Mononuclear cell (primary cell): Measurements from ENCODE around the gene TBC1D9. TPM values are rescaled to one million over a fixed set of nuclear protein-coding genes. Genes with fewer than 3 reads are reported as not detected.

Experiments used
- H3K27me3 ChIP-seq: 2 replicates; pipeline ENCODE4 v1.6.0; 2011; ENCODE audit warnings: low read length, control low read depth; ENCODE audit not compliant: insufficient read depth
- H3K4me1 ChIP-seq: 2 replicates; pipeline ENCODE4 v1.5.1; 2011; ENCODE audit warnings: mild to moderate bottlenecking, low read length, control low read depth; ENCODE audit not compliant: insufficient read depth
- H3K4me3 ChIP-seq: 2 replicates; pipeline ENCODE4 v1.5.1; 2011; ENCODE audit warnings: mild to moderate bottlenecking, low read length, moderate library complexity
- H3K9me3 ChIP-seq: 2 replicates; pipeline ENCODE4 v1.5.1; 2011; ENCODE audit warnings: low read depth, mild to moderate bottlenecking, control low read depth, low read length
- total RNA-seq: library from RNA; depleted of rRNA; stranded (reverse); fragments of >200 nt; gene quantifications from one replicate; pipeline ENCODE4 v1.2.3, GENCODE V29; 2012

The TBC1D9 gene
- total RNA-seq, 1 donor: 8.7 TPM

GRCh38 chr4:140740906-140741670 lies 15.1 kb downstream of the TBC1D9 start:
- H3K4me3 ChIP-seq: no peak overlapping the region
- no peaks in the 10 kb centered on the region for H3K27me3 ChIP-seq
- peaks cover 33% of the 10 kb centered on the region for H3K4me1 ChIP-seq
- no peaks in the 10 kb centered on the region for H3K9me3 ChIP-seq

- H3K4me1 ChIP-seq: peaks cover 33% of the 10 kb centered on the region
- H3K4me3 ChIP-seq: no peak overlapping the region
- no peaks in the 10 kb centered on the region for H3K9me3 ChIP-seq
- H3K27me3 ChIP-seq: no peaks in the 10 kb centered on the region
These were observed 15.8 kb downstream of the TBC1D9 start for GRCh38 chr4:140740422-140740821.

GRCh38 chr4:140739971-140740370 lies 16.2 kb downstream of the TBC1D9 start:
- no peak overlapping the region for H3K4me3 ChIP-seq
- H3K9me3 ChIP-seq: no peaks in the 10 kb centered on the region
- no peaks in the 10 kb centered on the region for H3K27me3 ChIP-seq
- peaks cover 33% of the 10 kb centered on the region for H3K4me1 ChIP-seq

GRCh38 chr4:140738139-140738538 lies 18.0 kb downstream of the TBC1D9 start:
- Histone ChIP-seq H3K4me1 (peaks cover 16% of the 10 kb centered on the region), H3K27me3 (no peaks in the 10 kb centered on the region), H3K9me3 (no peaks in the 10 kb centered on the region), H3K4me3 (no peak overlapping the region)

- peaks cover 4% of the 10 kb centered on the region for H3K4me1 ChIP-seq
- no peaks in the 10 kb centered on the region for H3K9me3 ChIP-seq
- H3K27me3 ChIP-seq: no peaks in the 10 kb centered on the region
- H3K4me3 ChIP-seq: no peak overlapping the region
These were observed 19.4 kb downstream of the TBC1D9 start for GRCh38 chr4:140736669-140737343.

GRCh38 chr4:140735779-140736391 lies 20.3 kb downstream of the TBC1D9 start:
- H3K9me3 ChIP-seq: no peaks in the 10 kb centered on the region
- H3K27me3 ChIP-seq: no peaks in the 10 kb centered on the region
- no peak overlapping the region for H3K4me3 ChIP-seq
- no peaks in the 10 kb centered on the region for H3K4me1 ChIP-seq

- no peaks in the 10 kb centered on the region for H3K27me3 ChIP-seq
- H3K4me3 ChIP-seq: no peak overlapping the region
- H3K4me1 ChIP-seq: no peaks in the 10 kb centered on the region
- no peaks in the 10 kb centered on the region for H3K9me3 ChIP-seq
These were observed 20.9 kb downstream of the TBC1D9 start for GRCh38 chr4:140735317-140735716.

GRCh38 chr4:140732780-140733179 lies 23.4 kb downstream of the TBC1D9 start:
- Histone ChIP-seq H3K4me3 (no peak overlapping the region), H3K9me3 (no peaks in the 10 kb centered on the region), H3K4me1 (peaks cover 12% of the 10 kb centered on the region), H3K27me3 (no peaks in the 10 kb centered on the region)

GRCh38 chr4:140729344-140730049 lies 26.7 kb downstream of the TBC1D9 start:
- Histone ChIP-seq H3K9me3 (no peaks in the 10 kb centered on the region), H3K27me3 (no peaks in the 10 kb centered on the region), H3K4me3 (no peak overlapping the region), H3K4me1 (peaks cover 18% of the 10 kb centered on the region)

GRCh38 chr4:140726776-140727500 lies 29.2 kb downstream of the TBC1D9 start:
- Histone ChIP-seq H3K9me3 (no peaks in the 10 kb centered on the region), H3K4me3 (no peak overlapping the region), H3K27me3 (no peaks in the 10 kb centered on the region), H3K4me1 (peaks cover 19% of the 10 kb centered on the region)

GRCh38 chr4:140725556-140725955 lies 30.6 kb downstream of the TBC1D9 start:
- Histone ChIP-seq H3K9me3 (no peaks in the 10 kb centered on the region), H3K4me3 (no peak overlapping the region), H3K4me1 (peaks cover 32% of the 10 kb centered on the region), H3K27me3 (no peaks in the 10 kb centered on the region)

- no peaks in the 10 kb centered on the region for H3K27me3 ChIP-seq
- no peaks in the 10 kb centered on the region for H3K9me3 ChIP-seq
- H3K4me3 ChIP-seq: no peak overlapping the region
- peaks cover 40% of the 10 kb centered on the region for H3K4me1 ChIP-seq
These were observed 31.4 kb downstream of the TBC1D9 start for GRCh38 chr4:140724760-140725159.

GRCh38 chr4:140720387-140721304 lies 35.5 kb downstream of the TBC1D9 start:
- Histone ChIP-seq H3K27me3 (no peaks in the 10 kb centered on the region), H3K4me3 (no peak overlapping the region), H3K9me3 (no peaks in the 10 kb centered on the region), H3K4me1 (peaks cover 53% of the 10 kb centered on the region)

- Histone ChIP-seq H3K4me1 (peaks cover 53% of the 10 kb centered on the region), H3K27me3 (no peaks in the 10 kb centered on the region), H3K9me3 (no peaks in the 10 kb centered on the region), H3K4me3 (no peak overlapping the region)
These were observed 36.5 kb downstream of the TBC1D9 start for GRCh38 chr4:140719686-140720085.
